ENCODE data around the gene KBTBD7. TPM values are rescaled to one million over a fixed set of nuclear protein-coding genes. Genes with fewer than 3 reads are reported as not detected.

KBTBD7 gene
- total RNA-seq, 1 experiment from 2014 or later = 6.2 TPM

DNA sequence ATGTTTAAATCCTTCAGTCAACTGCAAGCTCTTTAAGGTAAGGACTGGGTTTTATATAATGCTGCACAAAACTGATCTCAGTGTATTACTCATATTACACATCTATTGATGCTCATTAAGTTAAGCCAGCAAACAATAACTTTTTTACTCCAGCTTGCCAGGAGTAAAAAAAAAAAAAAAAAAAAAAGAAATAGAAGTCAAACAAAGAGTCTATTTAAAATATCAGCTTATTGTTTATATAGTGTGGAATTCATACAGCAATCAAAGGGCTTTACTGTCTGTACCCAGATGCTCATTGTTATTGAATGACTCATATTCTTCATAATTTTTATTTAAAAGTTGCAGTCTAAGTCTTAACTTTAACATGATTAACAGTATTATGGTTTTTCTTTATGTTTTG is 21.8 kb upstream of the KBTBD7 start (continued):
- TF ChIP-seq, protein P1, sequence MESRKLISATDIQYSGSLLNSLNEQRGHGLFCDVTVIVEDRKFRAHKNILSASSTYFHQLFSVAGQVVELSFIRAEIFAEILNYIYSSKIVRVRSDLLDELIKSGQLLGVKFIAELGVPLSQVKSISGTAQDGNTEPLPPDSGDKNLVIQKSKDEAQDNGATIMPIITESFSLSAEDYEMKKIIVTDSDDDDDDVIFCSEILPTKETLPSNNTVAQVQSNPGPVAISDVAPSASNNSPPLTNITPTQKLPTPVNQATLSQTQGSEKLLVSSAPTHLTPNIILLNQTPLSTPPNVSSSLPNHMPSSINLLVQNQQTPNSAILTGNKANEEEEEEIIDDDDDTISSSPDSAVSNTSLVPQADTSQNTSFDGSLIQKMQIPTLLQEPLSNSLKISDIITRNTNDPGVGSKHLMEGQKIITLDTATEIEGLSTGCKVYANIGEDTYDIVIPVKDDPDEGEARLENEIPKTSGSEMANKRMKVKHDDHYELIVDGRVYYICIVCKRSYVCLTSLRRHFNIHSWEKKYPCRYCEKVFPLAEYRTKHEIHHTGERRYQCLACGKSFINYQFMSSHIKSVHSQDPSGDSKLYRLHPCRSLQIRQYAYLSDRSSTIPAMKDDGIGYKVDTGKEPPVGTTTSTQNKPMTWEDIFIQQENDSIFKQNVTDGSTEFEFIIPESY (IDR thresholded peaks at IDR 0.05; ENCODE audit: extremely low read depth, insufficient replicate concordance, low read length) = no peak
- TF ChIP-seq, protein P2, sequence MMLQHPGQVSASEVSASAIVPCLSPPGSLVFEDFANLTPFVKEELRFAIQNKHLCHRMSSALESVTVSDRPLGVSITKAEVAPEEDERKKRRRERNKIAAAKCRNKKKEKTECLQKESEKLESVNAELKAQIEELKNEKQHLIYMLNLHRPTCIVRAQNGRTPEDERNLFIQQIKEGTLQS (IDR thresholded peaks at IDR 0.05) = no peak
- no peak for TF ChIP-seq CBX3 (IDR thresholded peaks at IDR 0.05; ENCODE audit: low read depth)
- no peak for TF ChIP-seq CEBPB (IDR thresholded peaks at IDR 0.05; ENCODE audit: low read depth)
- TF ChIP-seq SIN3A (IDR thresholded peaks at IDR 0.05; ENCODE audit: low read depth) = no peak

DNA sequence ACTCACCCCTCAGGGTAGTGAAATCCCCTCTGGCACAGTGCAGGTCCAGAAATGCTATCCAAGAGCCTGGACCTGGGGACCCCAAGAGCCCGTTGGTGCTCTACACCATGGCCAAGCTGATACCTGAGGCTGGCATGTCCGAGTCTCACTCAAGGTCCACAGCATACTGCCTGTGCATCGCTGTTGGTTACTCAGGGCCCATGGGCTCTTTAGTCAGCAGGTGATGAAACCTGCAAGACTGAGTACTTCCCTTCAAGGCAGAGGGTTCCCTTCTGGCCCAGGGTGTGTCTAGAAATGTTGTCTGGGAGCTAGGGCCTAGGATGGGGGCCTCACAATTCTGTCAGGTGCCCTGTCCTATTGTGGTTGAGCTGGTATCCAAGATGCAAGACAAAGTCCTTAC is 19.6 kb upstream of the KBTBD7 start:
- H3K27ac ChIP-seq (ENCODE audit: low read depth, low read length) = no peak overlapping the region
- H3K27me3 ChIP-seq (ENCODE audit: insufficient read depth, low read length) = no peaks in the 10 kb centered on the region
- intact Hi-C loops (cut with micrococcal nuclease) = no loop called here
- no peak for DNase-seq (ENCODE audit: low read depth, low spot score)
- no peaks in the 10 kb centered on the region for H3K9me2 ChIP-seq (ENCODE audit: insufficient read depth)
- CTCF ChIA-PET = no interaction called here
- no peaks in the 10 kb centered on the region for H3K79me2 ChIP-seq (ENCODE audit: insufficient read depth, low read length)
- no TSS peak for BruUV-seq (replicated peaks)
- H3K9me3 ChIP-seq (ENCODE audit: control insufficient read depth in 1 of 2, insufficient read depth in 1 of 2, low read depth in 1 of 2, low read length in 2 of 2) = peaks cover 0 to 12% of the 10 kb centered on the region in 2 experiments; a peak in 2 of 4 replicates
- peaks cover 0 to 9% of the 10 kb centered on the region in 2 experiments; a peak in 1 of 4 replicates for H3K4me1 ChIP-seq (ENCODE audit: control insufficient read depth in 1 of 2, insufficient read depth in 2 of 2, low read length in 2 of 2)
- ATAC-seq = no peak
- H3K36me3 ChIP-seq (ENCODE audit: control insufficient read depth in 1 of 2, insufficient read depth in 2 of 2, low read length in 2 of 2) = no peaks in the 10 kb centered on the region
- no peak overlapping the region for H2AFZ ChIP-seq (ENCODE audit: low read depth, low read length, poor library complexity, severe bottlenecking)
- no peaks in the 10 kb centered on the region for H4K20me1 ChIP-seq (ENCODE audit: insufficient read depth)
- TF ChIP-seq POLR2AphosphoS5 (IDR thresholded peaks at IDR 0.05; ENCODE audit: low read depth, low read length) (no peak), ZFX (IDR thresholded peaks at IDR 0.05) (no peak), FOSL1 (IDR thresholded peaks at IDR 0.05; ENCODE audit: low read depth) (no peak), ELF1 (IDR thresholded peaks at IDR 0.05; ENCODE audit: borderline replicate concordance, low read depth) (no peak), SP1 (IDR thresholded peaks at IDR 0.05; ENCODE audit: low read depth) (no peak), SIN3A (IDR thresholded peaks at IDR 0.05; ENCODE audit: low read depth) (no peak), ZNF274 (IDR thresholded peaks at IDR 0.05; ENCODE audit: low read depth, low read length) (no peak), EZH2 (IDR thresholded peaks at IDR 0.05) (no peak)
- TF ChIP-seq, protein P1 (IDR thresholded peaks at IDR 0.05; ENCODE audit: extremely low read depth, insufficient replicate concordance, low read length) = no peak
- TF ChIP-seq, protein P3, sequence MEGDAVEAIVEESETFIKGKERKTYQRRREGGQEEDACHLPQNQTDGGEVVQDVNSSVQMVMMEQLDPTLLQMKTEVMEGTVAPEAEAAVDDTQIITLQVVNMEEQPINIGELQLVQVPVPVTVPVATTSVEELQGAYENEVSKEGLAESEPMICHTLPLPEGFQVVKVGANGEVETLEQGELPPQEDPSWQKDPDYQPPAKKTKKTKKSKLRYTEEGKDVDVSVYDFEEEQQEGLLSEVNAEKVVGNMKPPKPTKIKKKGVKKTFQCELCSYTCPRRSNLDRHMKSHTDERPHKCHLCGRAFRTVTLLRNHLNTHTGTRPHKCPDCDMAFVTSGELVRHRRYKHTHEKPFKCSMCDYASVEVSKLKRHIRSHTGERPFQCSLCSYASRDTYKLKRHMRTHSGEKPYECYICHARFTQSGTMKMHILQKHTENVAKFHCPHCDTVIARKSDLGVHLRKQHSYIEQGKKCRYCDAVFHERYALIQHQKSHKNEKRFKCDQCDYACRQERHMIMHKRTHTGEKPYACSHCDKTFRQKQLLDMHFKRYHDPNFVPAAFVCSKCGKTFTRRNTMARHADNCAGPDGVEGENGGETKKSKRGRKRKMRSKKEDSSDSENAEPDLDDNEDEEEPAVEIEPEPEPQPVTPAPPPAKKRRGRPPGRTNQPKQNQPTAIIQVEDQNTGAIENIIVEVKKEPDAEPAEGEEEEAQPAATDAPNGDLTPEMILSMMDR (IDR thresholded peaks at IDR 0.05 in 2 of 3, conservative IDR thresholded peaks at IDR 0.05 in 1 of 3; ENCODE audit: borderline replicate concordance in 1 of 3, insufficient read depth in 1 of 3, low read depth in 2 of 3, low read length in 2 of 3) = no peak
- TF ChIP-seq, protein P4, sequence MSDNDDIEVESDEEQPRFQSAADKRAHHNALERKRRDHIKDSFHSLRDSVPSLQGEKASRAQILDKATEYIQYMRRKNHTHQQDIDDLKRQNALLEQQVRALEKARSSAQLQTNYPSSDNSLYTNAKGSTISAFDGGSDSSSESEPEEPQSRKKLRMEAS (IDR thresholded peaks at IDR 0.05) = no peak
- TF ChIP-seq, protein P2 (IDR thresholded peaks at IDR 0.05) = no peak
- no peak overlapping the region for H3K4me2 ChIP-seq (ENCODE audit: low read length)
- POLR2A ChIA-PET = no interaction called here
- no peak overlapping the region for H3K4me3 ChIP-seq (replicated peaks in 1 of 2; ENCODE audit: low read depth in 1 of 2, low read length in 2 of 2)
- RAD21 ChIA-PET (ENCODE audit: low non-redundant PET in 1 of 2, low total read pairs in 2 of 2, uncharacterized antibody in 2 of 2, unreplicated experiment in 2 of 2) = no interaction called here
- H3K9ac ChIP-seq (ENCODE audit: low read length) = no peak overlapping the region

All from HCT116 (cell line).